Epithelial cell of esophagus (primary cell): ENCODE results near the gene FCAR.
"Not testable (repeated sequence)": the region's sequence is repeated elsewhere in the genome, so short reads cannot be mapped to it uniquely, and the experiment has no call there.

Source experiments
- DNase-seq: peaks from one replicate; pipeline ENCODE4 v3.0.0; 2010; ENCODE audit warnings: low read depth
- H3K4me3 ChIP-seq: 2 replicates; pipeline ENCODE4 v1.5.1; 2011; ENCODE audit warnings: mild to moderate bottlenecking, low read length, control low read depth
- TF ChIP-seq, protein P1 (sequence below): IDR thresholded peaks from 2 replicates; pipeline ENCODE4 v1.5.1; 2011; ENCODE audit warnings: low read depth, mild to moderate bottlenecking, low read length, control low read depth, inconsistent platforms; ENCODE audit not compliant: insufficient read depth; ENCODE audit errors: missing control alignments

The FCAR gene

DNA sequence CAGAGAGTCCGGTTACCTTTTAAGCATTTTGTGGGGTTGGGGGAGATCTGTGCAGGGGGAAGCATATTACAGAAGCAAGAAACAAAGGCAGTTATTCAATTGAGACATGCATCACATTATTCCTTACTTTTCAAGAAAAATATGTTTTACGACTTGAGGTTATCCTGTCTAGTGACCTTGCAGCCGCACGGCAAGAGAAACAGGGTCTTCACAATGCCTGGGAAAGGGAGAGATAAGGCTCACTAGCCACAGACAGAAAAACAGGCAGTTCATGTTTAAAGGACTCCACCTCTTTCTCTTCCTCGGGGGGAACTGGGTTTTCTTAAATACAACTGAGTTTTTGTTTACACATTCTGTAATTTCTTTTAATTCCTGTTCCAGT lies 31.4 kb downstream of the FCAR start:
- H3K4me3 ChIP-seq, result no peak overlapping the region
- TF ChIP-seq, protein P1, sequence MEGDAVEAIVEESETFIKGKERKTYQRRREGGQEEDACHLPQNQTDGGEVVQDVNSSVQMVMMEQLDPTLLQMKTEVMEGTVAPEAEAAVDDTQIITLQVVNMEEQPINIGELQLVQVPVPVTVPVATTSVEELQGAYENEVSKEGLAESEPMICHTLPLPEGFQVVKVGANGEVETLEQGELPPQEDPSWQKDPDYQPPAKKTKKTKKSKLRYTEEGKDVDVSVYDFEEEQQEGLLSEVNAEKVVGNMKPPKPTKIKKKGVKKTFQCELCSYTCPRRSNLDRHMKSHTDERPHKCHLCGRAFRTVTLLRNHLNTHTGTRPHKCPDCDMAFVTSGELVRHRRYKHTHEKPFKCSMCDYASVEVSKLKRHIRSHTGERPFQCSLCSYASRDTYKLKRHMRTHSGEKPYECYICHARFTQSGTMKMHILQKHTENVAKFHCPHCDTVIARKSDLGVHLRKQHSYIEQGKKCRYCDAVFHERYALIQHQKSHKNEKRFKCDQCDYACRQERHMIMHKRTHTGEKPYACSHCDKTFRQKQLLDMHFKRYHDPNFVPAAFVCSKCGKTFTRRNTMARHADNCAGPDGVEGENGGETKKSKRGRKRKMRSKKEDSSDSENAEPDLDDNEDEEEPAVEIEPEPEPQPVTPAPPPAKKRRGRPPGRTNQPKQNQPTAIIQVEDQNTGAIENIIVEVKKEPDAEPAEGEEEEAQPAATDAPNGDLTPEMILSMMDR, result no peak
- no peak for DNase-seq

DNA sequence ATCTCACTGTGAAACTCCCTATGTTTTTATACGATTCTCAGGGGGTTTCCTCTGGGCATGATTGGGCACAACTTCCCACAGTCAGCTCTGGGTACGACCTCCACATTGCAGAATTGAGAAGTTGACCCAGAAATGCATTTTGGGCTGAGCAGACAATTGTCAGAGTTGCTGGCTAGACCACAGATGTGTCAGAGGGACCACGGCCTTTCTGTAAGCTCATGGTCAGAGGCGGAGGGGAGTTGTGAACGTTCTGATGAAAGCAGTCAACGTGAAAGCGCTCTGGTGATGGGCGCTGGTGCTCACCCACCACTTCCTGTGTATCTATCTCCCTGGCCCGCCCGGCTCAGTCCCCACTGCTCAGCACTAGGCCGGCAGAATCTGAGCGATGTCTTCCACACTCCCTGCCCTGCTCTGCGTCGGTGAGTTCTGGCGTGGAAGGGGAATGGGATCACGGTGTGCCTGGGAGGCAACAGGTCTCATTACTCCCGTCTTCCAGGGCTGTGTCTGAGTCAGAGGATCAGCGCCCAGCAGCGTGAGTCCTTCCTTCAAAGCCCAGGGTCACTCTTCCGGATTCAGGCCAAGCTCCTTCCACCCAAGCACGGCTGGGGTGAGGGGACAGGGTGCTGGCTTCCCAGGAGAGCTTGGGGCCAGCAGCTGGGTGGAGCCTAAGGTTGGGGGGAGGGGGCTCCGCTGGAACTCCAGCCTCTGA lies 31.9 kb downstream of the FCAR start, which contains the start of gene NCR1:
Gene NCR1, plus strand, starts transcription at position 346 of the 709 bp plus-strand sequence. Its CDS starts 40 bp downstream, at position 386.
- H3K4me3 ChIP-seq, result no peak within 1 kb of the TSS
- no peak for DNase-seq
- TF ChIP-seq, protein P1, result no peak

GRCh38 chr19:54906819-54907218 lies 32.8 kb downstream of the FCAR start:
- no peak for DNase-seq
- no peak overlapping the region for H3K4me3 ChIP-seq
- TF ChIP-seq, protein P1, result no peak

- DNase-seq, H3K4me3 ChIP-seq: not testable (repeated sequence)
These were observed 33.9 kb downstream of the FCAR start for GRCh38 chr19:54907899-54908298.

GRCh38 chr19:54916822-54917221 lies 42.8 kb downstream of the FCAR start:
- TF ChIP-seq, protein P1, result no peak
- DNase-seq, result no peak
- H3K4me3 ChIP-seq, result no peak overlapping the region

- TF ChIP-seq, protein P1, result no peak
- no peak for DNase-seq
- H3K4me3 ChIP-seq, result no peak overlapping the region
These were observed 44.5 kb downstream of the FCAR start for GRCh38 chr19:54918499-54918898.

DNA sequence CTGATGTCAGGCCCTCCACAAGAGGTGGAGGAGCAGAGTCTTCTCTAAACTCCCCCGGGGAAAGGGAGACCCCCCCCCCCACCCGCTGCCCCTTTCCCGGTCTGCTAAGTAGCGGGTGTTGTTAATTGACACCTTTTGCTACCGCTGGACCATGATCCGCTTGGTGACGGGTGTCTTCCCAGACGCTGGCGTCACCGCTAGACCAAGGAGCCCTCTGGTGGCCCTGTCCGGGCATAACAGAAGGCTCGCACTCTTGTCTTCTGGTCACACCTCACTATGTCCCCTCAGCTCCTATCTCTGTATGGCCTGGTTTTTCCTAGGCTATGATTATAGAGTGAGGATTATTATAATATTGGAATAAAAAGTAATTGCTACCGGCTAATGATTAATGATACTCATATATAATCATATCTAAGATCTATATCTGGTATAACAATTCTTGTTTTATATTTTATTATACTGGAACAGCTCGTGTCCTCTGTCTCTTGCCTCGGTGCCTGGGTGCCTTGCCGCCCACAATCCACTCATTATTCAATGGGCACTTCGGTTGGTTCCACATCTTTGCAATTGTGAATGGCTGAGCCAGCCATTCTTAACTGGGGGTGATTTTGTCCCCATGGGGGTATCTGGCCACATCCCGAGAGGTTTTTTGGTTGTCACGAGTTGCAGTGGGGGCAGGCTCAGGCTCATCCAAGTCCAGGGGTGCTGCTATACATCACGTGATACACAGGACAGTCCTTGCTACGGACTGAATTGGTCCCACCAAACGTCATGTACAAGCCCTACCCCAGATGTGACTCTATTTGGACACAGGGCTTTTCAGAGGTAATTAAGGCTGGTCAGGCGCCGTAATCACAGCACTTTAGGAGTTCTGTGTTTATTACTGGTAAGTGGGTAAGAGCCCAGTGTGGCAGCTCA lies 45.9 kb downstream of the FCAR start:
- not testable (repeated sequence) for DNase-seq, H3K4me3 ChIP-seq
